RCC 7860 (cell line): ENCODE data around the gene NKD1.

ENCODE experiments used
- DNase-seq: peaks from one replicate; pipeline ENCODE4 v3.0.0-alpha.2; 2015; ENCODE audit warnings: low spot score
- FAIRE-seq: peaks from 2 replicates; lab custom pipeline; 2012; peaks lifted over from hg19 to GRCh38; lab: Jason Lieb, UNC

NKD1 gene

DNA sequence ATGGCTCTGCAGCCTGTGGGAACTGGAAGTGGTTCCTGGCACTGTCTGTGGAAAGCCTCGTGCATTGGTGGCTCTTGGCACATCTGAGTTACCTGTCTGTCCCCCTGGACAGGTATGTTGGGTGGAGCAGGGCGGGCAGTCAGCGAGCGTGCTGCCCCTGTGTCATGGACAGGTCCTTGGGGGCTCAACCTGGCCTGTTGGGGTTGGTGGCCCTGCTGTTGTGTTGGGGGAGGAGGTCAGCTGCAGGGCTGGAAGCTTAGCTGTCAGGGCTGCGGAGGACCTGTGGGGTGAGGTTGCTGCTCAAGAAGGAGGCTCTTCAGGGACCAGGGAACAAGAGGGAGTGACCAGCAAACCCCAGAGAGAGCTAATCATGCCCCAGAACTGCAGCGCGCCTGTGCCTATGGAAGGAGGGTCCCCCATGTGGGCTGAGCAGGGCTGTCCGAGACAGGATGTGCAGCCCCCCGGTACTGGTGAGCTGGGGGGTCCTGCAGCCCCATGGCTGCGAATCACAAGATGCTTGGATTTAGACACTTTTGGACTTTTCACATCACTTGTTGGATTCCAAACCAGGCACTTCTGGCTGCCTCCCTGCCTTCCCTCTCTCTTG, 7.2 kb downstream of the NKD1 start:
- FAIRE-seq (no peak), DNase-seq (no peak)

DNA sequence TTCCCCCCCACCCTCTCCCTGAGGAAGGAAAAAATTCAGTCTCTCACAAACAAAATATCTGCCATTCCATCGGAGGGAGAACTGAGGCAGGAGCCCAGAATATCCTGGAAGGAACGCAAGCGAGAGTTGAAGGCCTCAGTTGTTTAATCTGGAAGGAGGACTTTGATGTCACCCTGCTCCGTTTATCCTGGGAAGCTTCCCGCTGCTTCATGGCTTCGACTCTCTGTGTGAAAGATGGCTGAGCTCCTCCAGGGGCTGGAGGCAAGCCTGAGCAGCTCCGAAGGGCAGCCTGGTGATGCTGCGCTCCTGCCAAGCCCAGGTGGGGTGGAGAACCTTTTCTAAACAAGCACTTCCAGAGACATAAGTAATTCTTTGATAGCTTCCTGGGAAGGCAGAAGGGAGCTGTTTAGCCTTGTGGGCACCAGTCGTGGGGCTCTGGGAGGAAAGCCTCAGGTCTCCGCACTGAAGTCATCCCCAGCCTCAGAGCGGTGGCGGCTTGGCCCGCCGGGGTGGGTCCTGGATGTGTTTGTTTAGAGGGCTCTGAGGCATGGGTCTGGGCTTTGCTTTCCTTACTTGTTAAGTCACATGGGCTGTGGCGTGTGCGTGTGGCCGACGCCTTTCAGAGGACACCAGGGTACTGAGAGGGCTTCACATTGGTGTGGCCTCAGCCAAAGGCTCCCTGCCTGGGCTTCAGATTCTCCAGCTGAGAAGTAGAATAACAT, 7.9 kb downstream of the NKD1 start:
- DNase-seq (no peak), FAIRE-seq (no peak)

- DNase-seq (no peak), FAIRE-seq (no peak)
Observed at GRCh38 chr16:50557046-50557445, 8.8 kb downstream of the NKD1 start.

GRCh38 chr16:50558913-50559312, 10.7 kb downstream of the NKD1 start:
- FAIRE-seq (no peak), DNase-seq (no peak)

DNA sequence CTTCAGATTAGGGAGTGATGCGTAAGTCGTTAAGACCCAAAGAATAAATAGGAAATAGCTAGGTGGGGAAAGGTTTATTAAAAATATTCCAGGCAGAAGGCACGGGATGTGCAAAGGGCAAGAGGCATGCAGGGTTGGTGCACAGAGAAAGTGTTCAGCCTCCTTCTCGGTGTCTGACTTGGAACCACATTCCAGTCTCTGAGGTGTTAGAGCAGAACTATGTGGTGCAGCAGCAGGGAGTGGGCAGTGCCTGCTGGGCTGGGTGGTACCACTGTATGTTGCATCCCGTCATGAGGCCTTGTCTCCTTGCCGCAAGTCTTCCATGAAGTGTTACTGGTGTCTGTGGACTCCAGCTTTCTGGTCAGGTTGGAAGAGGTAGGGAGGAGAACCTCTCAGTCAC, 11.1 kb downstream of the NKD1 start:
- FAIRE-seq (no peak), DNase-seq (no peak)

GRCh38 chr16:50559804-50560514, 11.8 kb downstream of the NKD1 start:
- FAIRE-seq: no peak
- DNase-seq: no peak

DNA sequence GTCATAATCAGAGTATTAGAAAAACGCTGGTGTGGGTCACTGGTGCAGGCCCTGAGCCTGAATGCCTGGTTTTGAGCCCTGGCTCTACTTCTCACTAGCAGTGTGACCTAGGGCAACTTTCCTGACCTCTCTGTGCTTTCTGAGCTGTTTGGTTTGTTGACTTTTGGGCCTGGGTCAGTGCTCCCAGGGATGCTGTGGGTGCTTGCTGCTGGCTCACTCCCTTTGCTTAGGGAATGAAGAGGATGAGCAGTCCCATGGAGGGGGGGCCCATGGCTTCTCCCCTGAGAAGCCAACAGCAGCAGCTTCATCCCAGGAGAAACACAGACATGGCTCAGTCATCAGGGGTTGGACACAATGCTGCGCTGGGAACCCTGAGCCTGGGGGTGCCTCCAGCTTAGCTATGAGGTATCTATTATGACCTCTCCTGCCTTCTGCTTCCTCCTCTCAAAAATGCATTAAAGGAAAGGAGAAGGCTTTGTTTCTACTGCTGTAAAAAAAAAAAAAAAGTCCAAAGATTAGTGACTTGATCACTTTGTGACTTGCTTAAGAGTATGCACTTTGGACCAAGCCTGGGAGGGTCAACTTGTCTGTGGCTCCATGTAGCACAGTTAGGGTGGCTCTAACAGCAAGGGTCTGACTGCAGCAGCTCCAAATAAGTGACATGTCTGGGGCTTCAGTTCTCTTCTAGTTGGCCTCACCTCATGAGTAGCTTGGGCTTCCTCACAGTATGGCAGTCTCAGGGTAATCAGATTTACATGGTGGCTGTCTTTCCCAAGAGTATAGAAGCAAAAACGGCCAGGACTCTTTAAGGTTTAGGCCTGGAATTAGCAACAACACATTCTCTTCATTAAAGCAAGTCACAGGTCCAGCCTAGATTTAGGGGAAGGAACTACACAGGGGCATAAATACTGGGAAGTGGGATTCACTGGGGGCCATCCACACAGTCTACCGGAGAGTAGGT, 13.0 kb downstream of the NKD1 start:
- DNase-seq: no peak
- no peak for FAIRE-seq

DNA sequence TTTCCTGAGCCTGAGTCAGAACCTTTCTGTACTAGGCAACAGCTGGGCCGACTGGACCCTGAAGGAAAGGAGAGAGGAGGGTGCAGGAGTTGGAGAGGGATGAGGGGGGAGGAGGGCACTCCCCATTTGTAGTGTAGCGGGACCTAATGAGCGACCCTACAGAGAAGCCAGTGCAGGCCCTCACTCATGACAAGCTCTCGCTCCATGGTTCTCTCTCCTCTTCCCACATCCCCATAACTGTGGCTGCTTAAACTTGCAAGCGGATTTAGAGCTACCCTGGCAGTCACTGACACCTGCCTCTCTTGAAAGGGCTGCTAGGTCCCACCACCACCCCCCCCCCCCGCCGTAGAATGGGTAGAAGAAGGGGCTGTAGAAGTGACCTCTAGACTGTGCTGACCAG, 14.5 kb downstream of the NKD1 start:
- DNase-seq (no peak), FAIRE-seq (no peak)

GRCh38 chr16:50563989-50564388, 15.8 kb downstream of the NKD1 start:
- no peak for DNase-seq
- no peak for FAIRE-seq

DNA sequence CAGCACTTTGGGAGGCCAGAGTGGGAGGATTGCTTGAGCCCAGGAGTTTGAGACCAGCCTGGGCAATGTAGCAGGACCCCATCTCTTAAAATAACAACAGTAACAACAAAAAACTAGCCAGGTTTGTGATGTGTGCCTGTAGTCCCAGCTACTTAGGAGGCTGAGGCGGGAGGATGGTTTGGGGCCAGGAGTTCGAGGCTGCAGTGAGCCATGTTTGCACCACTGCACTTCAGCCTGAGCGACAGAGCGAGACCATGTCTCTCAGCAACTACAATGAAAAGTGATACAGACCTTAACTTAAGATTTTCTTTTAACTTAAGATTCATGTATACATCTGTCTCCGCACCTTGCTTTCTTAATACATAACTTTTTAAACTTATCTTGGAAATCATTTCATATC, 17.2 kb downstream of the NKD1 start:
- DNase-seq (no peak), FAIRE-seq (no peak)

DNA sequence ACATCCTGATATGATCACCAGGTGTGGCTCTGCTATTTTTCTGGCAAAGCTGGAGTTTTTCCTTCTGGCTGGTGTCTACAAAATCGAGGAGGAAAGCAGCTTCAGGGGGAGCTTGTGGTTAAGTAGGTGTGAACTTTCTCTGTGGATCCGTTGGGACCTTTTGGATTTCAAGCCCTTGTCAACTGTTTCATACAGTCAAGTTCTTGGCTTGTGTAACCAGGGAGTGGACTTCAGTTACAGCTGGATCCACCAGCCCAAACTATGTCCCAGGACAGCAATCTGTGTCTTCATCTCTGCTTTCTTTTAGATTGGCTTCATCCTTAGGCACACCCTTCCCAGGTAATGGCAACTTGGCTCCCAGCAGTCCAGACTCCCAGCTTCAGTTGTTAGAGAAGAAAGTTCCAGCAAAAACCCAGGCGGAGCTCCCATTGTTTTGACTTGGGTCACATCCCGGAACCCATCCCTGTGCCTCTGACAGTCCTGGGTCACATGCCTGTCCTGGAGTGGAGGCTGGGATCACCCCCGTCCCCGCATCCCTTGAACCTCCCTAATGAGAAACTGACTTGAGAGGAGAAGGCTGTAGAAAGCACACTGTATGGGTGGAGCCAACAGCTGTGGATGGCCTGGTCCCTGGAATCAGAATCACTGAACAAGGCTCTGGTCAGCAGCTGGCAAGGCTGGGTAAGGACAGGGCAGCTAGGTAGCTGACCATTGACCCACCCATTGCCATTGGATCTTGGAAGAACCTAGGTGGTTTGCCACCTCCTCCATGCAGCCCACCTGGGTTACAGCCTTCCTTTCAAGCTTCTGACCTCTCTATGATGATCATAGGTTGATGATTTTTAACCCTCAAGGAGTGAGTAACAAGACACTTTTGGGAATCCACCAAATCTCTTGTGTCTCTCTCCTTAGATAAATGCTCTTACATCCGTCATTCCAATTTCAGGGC, 18.1 kb downstream of the NKD1 start:
- no peak for DNase-seq
- no peak for FAIRE-seq

GRCh38 chr16:50567651-50568050, 19.5 kb downstream of the NKD1 start:
- DNase-seq (no peak), FAIRE-seq (no peak)

DNA sequence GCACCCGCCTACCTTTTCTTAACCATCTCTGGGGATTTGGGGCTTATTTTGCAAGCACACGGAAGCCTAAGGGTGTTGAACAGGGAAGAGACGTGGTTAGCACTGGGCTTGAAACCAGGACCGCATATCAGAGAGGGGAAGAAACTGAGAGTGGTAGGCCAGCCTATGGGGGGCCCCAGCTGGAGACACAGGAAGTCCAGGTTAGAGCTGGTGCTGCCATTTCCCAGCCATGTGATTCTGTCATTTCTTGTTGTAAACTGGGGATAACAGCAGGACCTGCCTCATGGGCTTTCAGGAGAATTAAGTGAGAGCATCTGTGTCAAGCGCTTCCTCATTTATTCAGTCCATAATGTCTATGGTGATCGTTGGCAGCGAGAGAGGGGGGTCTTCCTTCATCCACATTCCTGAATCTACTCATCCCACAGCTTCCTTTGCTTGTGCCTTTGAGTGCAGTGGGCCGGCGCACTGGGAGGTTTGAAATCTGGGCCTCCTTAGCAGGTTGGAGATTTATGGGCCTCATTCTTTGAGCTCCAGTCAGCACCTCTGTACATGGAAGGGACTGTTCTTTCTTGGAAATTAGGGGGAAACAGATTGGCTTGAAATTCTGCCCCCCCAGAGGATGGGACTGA, 20.1 kb downstream of the NKD1 start:
- no peak for FAIRE-seq

GRCh38 chr16:50570354-50570753, 22.2 kb downstream of the NKD1 start:
- FAIRE-seq (no peak), DNase-seq (no peak)

More for the DNA sequence above, 20.1 kb downstream of the NKD1 start:
- no peak for DNase-seq

DNA sequence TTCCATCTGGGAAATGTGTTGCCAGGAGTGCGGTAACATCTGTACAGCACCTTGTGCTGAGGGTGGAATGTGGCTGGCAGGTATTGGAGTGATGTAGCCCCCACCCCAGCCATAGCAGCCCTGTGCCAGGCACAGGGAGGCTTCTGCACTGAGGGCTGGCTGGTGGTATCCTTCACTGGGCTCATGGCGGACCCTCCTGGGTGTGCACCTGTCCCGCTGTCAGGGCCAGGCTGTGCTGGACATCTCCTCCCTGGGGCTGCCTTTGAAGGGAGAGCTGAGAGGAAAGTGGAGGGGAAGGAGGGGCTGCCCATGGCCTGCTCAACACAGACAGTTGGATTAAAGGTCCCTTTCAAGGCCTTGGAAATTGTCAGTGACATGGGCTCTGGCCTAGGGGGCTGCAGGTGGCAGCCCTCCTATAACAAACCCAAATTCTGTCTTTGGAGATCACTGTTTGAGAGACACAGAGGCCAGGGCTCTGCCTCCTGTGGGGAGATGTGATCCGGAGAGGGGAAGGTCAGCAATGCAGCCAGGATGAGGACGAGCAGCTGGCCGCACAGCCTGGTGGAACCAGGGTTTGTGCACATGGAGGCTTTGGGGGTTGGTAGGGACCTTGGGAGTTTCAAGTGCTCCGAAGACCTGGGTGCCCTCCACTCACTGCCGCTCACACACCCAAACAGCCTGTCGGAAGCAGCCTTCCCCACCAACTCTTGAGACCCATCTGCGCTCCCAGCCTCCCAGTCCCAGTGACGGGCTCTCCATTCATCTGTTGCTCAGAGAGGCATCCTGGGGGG, 22.8 kb downstream of the NKD1 start:
- DNase-seq: no peak
- FAIRE-seq: no peak

GRCh38 chr16:50571786-50572185, 23.6 kb downstream of the NKD1 start:
- FAIRE-seq: no peak
- DNase-seq: no peak

GRCh38 chr16:50572700-50573099, 24.5 kb downstream of the NKD1 start:
- no peak for DNase-seq
- FAIRE-seq: no peak

GRCh38 chr16:50573279-50573678, 25.1 kb downstream of the NKD1 start:
- DNase-seq (no peak), FAIRE-seq (no peak)
